SK-N-MC (cell line): ENCODE measurements around the gene DCUN1D2.

Experiments
- DNase-seq: peaks from one replicate; pipeline ENCODE4 v3.0.0-alpha.2; 2011; ENCODE audit warnings: low read depth, low spot score
- H3K27ac ChIP-seq: fragments of 200-600 bp; sonication (generic); 2 replicates; pipeline ENCODE4 v1.5.1; 2016; ENCODE audit warnings: mixed run types
- H3K36me3 ChIP-seq: fragments of 200-600 bp; sonication (generic); 2 replicates; pipeline ENCODE4 v1.6.1; 2017; ENCODE audit warnings: antibody characterized with exemption, low read length, mixed read lengths; ENCODE audit not compliant: insufficient read depth
- H3K4me3 ChIP-seq: fragments of 200-600 bp; sonication (generic); 2 replicates; pipeline ENCODE4 v1.5.1; 2016
- H3K9ac ChIP-seq: fragments of 200-600 bp; sonication (generic); 2 replicates; pipeline ENCODE4 v1.8.0; 2017; ENCODE audit warnings: mixed run types, mixed read lengths; ENCODE audit not compliant: insufficient read length
- H3K9me3 ChIP-seq: fragments of 200-600 bp; sonication (generic); 2 replicates; pipeline ENCODE4 v1.6.1; 2017; ENCODE audit warnings: low read depth, mild to moderate bottlenecking, antibody characterized with exemption, low read length, moderate library complexity, mixed read lengths
- EZH2 ChIP-seq: fragments of 200-600 bp; sonication (generic); IDR thresholded peaks from one replicate; pipeline ENCODE4 v1.6.1; 2017; ENCODE audit warnings: antibody characterized with exemption
- FOXP2 ChIP-seq: optimal IDR thresholded peaks from 2 replicates; pipeline ENCODE3; 2011; ENCODE audit warnings: mild to moderate bottlenecking, moderate library complexity; ENCODE audit not compliant: insufficient read depth; ENCODE audit errors: extremely low read length, control extremely low read depth
- POLR2AphosphoS5 ChIP-seq: IDR thresholded peaks from 2 replicates; pipeline ENCODE4 v1.6.1; 2012; ENCODE audit warnings: mild to moderate bottlenecking, low read depth, low read length, borderline replicate concordance

DCUN1D2 gene

GRCh38 chr13:113490496-113491417 lies at the start of gene DCUN1D2:
Gene DCUN1D2, minus strand, starts transcription at chr13:113490711. Its CDS starts 42 bp downstream, at chr13:113490669.
- DNase-seq: no peak
- no peaks in the 10 kb centered on the region for H3K9me3 ChIP-seq
- H3K4me3 ChIP-seq: peak within 1 kb of the TSS; percentile 87
- H3K36me3 ChIP-seq: peaks cover 8% of the 10 kb centered on the region
- peak within 1 kb of the TSS; percentile 80 for H3K9ac ChIP-seq
- TF ChIP-seq EZH2: no peak
- TF ChIP-seq POLR2AphosphoS5: peak; percentile 73
- peak; percentile 37 for TF ChIP-seq FOXP2
- H3K27ac ChIP-seq: no peak within 1 kb of the TSS

- no peak overlapping the region for H3K9ac ChIP-seq
- TF ChIP-seq FOXP2 (no peak), EZH2 (no peak), POLR2AphosphoS5 (no peak)
Measured at GRCh38 chr13:113539822-113540221, 49.3 kb upstream of the DCUN1D2 start.

GRCh38 chr13:113539176-113539575 lies 48.7 kb upstream of the DCUN1D2 start:
- DNase-seq: no peak
- Histone ChIP-seq H3K36me3 (peaks cover 3% of the 10 kb centered on the region; the same call in 1 of the 2 replicates), H3K9ac (no peak overlapping the region), H3K4me3 (no peak overlapping the region), H3K27ac (no peak overlapping the region), H3K9me3 (no peaks in the 10 kb centered on the region)
- TF ChIP-seq POLR2AphosphoS5 (no peak), EZH2 (no peak), FOXP2 (no peak)

More at GRCh38 chr13:113539822-113540221, 49.3 kb upstream of the DCUN1D2 start:
- no peak for DNase-seq
- Histone ChIP-seq H3K27ac (no peak overlapping the region), H3K9me3 (no peaks in the 10 kb centered on the region), H3K4me3 (no peak overlapping the region), H3K36me3 (peaks cover 3% of the 10 kb centered on the region; the same call in 1 of the 2 replicates)

- Histone ChIP-seq H3K27ac (no peak overlapping the region), H3K4me3 (no peak overlapping the region), H3K36me3 (peaks cover 3% of the 10 kb centered on the region; the same call in 1 of the 2 replicates), H3K9me3 (no peaks in the 10 kb centered on the region), H3K9ac (no peak overlapping the region)
- no peak for DNase-seq
- TF ChIP-seq EZH2: no peak
- TF ChIP-seq FOXP2: no peak
- no peak for TF ChIP-seq POLR2AphosphoS5
Measured at GRCh38 chr13:113538689-113539058, 48.2 kb upstream of the DCUN1D2 start.

- Histone ChIP-seq H3K27ac (no peak overlapping the region), H3K36me3 (peaks cover 3% of the 10 kb centered on the region; the same call in 1 of the 2 replicates), H3K9me3 (no peaks in the 10 kb centered on the region), H3K9ac (no peak overlapping the region), H3K4me3 (no peak overlapping the region)
- DNase-seq: no peak
- TF ChIP-seq POLR2AphosphoS5: no peak
- TF ChIP-seq EZH2: no peak
- TF ChIP-seq FOXP2: no peak
Measured at GRCh38 chr13:113537909-113538688, 47.6 kb upstream of the DCUN1D2 start.

- Histone ChIP-seq H3K4me3 (no peak overlapping the region), H3K36me3 (peaks cover 3% of the 10 kb centered on the region; the same call in 1 of the 2 replicates), H3K27ac (no peak overlapping the region), H3K9ac (no peak overlapping the region), H3K9me3 (no peaks in the 10 kb centered on the region)
- TF ChIP-seq EZH2 (no peak), FOXP2 (no peak), POLR2AphosphoS5 (no peak)
- no peak for DNase-seq
Measured at GRCh38 chr13:113537205-113537604, 46.7 kb upstream of the DCUN1D2 start.

- no peak overlapping the region for H3K4me3 ChIP-seq
- no peak overlapping the region for H3K27ac ChIP-seq
- no peak overlapping the region for H3K9ac ChIP-seq
- no peak for TF ChIP-seq POLR2AphosphoS5
- TF ChIP-seq EZH2: no peak
- TF ChIP-seq FOXP2: no peak
- H3K36me3 ChIP-seq: peaks cover 3% of the 10 kb centered on the region; the same call in 1 of the 2 replicates
- DNase-seq: no peak
- H3K9me3 ChIP-seq: no peaks in the 10 kb centered on the region
Measured at GRCh38 chr13:113536461-113537110, 46.1 kb upstream of the DCUN1D2 start.

GRCh38 chr13:113535381-113535781 lies 44.9 kb upstream of the DCUN1D2 start:
- no peak for DNase-seq
- H3K27ac ChIP-seq: no peak overlapping the region

More at GRCh38 chr13:113535381-113535781, 44.9 kb upstream of the DCUN1D2 start:
- no peak overlapping the region for H3K4me3 ChIP-seq
- no peak for TF ChIP-seq EZH2
- no peak for TF ChIP-seq POLR2AphosphoS5
- TF ChIP-seq FOXP2: no peak
- no peak overlapping the region for H3K9ac ChIP-seq
- no peaks in the 10 kb centered on the region; the same call in 1 of the 2 replicates for H3K36me3 ChIP-seq
- H3K9me3 ChIP-seq: no peaks in the 10 kb centered on the region
